IPS-15b (cell line): ENCODE results near the gene OR6B2.
"Not testable (repeated sequence)": the region's sequence is repeated elsewhere in the genome, so short reads cannot be mapped to it uniquely, and the experiment has no call there.

ENCODE experiments used
- H3K27me3 ChIP-seq: one replicate; pipeline ENCODE4 v1.6.1; 2013; ENCODE audit warnings: low read length; ENCODE audit not compliant: control insufficient read depth, insufficient read depth
- H3K36me3 ChIP-seq: one replicate; pipeline ENCODE4 v1.6.1; 2013; ENCODE audit warnings: low read length; ENCODE audit not compliant: control insufficient read depth, insufficient read depth
- H3K4me1 ChIP-seq: one replicate; pipeline ENCODE4 v1.6.1; 2013; ENCODE audit warnings: mild to moderate bottlenecking, low read length; ENCODE audit not compliant: control insufficient read depth, insufficient read depth
- H3K4me3 ChIP-seq: one replicate; pipeline ENCODE4 v1.5.1; 2013; ENCODE audit warnings: low read depth, low read length
- H3K9ac ChIP-seq: one replicate; pipeline ENCODE4 v1.6.1; 2013; ENCODE audit warnings: low read depth, mild to moderate bottlenecking, low read length
- H3K9me3 ChIP-seq: one replicate; pipeline ENCODE4 v1.6.1; 2013; ENCODE audit warnings: mild to moderate bottlenecking, low read length; ENCODE audit not compliant: control insufficient read depth, insufficient read depth

The OR6B2 gene

GRCh38 chr2:240053173-240054155 lies 23.2 kb upstream of the OR6B2 start, which contains the start of gene OR6B3:
TSS of gene OR6B3 (minus strand) at chr2:240053521.
- H3K4me3 ChIP-seq: no peak within 1 kb of the TSS
- no peak within 1 kb of the TSS for H3K9ac ChIP-seq
- no peaks in the 10 kb centered on the region for H3K36me3 ChIP-seq
- H3K9me3 ChIP-seq: no peaks in the 10 kb centered on the region
- peaks cover 6% of the 10 kb centered on the region for H3K27me3 ChIP-seq
- H3K4me1 ChIP-seq: no peaks in the 10 kb centered on the region

DNA sequence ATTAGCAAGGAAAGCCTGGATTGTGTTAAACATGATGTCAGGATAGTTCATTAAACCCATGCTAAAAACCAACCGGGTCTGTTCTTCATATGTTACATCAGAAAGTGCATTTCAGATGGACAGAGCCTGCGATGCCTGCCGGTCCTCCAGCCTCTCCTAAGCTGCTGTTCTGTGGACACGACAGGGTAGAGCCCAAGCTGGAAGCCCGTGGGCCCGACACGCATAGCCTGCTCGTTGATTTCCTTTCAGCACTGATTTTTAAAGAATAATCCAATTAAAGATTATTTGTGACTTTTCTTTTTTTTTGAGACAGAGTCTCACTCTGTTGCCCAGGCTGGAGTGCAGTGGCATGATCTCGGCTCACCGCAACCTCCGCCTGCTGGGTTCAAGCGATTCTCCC lies 22.3 kb upstream of the OR6B2 start:
- Histone ChIP-seq H3K4me3 (no peak overlapping the region), H3K4me1 (no peaks in the 10 kb centered on the region), H3K27me3 (peaks cover 6% of the 10 kb centered on the region), H3K9me3 (no peaks in the 10 kb centered on the region), H3K36me3 (no peaks in the 10 kb centered on the region), H3K9ac (no peak overlapping the region)

DNA sequence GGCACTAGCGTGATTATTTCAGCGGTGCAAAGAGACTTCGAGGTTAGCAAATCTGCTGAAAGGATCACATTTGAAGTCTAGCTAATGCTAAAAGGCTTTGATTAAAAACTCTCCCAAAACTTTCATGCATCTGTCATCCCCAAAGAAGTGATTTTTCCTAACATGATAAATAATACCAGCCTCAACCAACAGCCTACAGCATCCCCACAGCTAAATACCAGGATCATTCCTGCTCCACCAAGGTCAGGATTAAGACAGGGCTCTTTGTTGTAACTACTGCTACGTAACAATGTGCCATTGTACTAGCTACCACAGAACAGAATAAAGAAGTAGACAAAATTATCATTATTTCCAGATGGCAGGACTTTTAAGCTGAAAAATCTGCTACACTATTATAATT lies 21.5 kb upstream of the OR6B2 start:
- Histone ChIP-seq H3K27me3 (peaks cover 6% of the 10 kb centered on the region), H3K9me3 (no peaks in the 10 kb centered on the region), H3K4me3 (no peak overlapping the region), H3K9ac (no peak overlapping the region), H3K4me1 (no peaks in the 10 kb centered on the region), H3K36me3 (no peaks in the 10 kb centered on the region)

DNA sequence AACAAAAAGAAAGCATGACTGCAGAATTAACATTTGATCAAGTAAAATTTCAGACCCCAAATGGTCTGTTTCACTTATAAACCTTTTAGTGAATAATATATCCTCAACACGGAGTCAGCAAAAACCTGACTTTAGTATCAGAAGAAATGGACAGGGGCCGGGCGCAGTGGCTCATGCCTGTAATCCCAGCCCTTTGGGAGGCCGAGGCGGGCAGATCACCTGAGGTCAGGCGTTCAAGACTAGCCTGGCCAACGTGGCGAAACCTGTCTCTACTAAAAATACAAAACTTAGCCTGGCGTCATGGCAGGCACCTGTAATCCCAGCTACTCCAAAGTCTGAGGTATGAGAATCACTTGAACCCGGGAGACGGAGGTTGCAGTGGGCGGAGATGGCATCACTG lies 20.0 kb upstream of the OR6B2 start:
- peaks cover 4% of the 10 kb centered on the region for H3K27me3 ChIP-seq
- no peaks in the 10 kb centered on the region for H3K9me3 ChIP-seq
- no peak overlapping the region for H3K9ac ChIP-seq
- H3K4me1 ChIP-seq: no peaks in the 10 kb centered on the region
- no peak overlapping the region for H3K4me3 ChIP-seq
- H3K36me3 ChIP-seq: no peaks in the 10 kb centered on the region

GRCh38 chr2:240048237-240048636 lies 18.0 kb upstream of the OR6B2 start:
- no peaks in the 10 kb centered on the region for H3K36me3 ChIP-seq
- H3K4me3 ChIP-seq: no peak overlapping the region
- H3K9ac ChIP-seq: no peak overlapping the region
- H3K4me1 ChIP-seq: no peaks in the 10 kb centered on the region
- no peaks in the 10 kb centered on the region for H3K9me3 ChIP-seq
- no peaks in the 10 kb centered on the region for H3K27me3 ChIP-seq

DNA sequence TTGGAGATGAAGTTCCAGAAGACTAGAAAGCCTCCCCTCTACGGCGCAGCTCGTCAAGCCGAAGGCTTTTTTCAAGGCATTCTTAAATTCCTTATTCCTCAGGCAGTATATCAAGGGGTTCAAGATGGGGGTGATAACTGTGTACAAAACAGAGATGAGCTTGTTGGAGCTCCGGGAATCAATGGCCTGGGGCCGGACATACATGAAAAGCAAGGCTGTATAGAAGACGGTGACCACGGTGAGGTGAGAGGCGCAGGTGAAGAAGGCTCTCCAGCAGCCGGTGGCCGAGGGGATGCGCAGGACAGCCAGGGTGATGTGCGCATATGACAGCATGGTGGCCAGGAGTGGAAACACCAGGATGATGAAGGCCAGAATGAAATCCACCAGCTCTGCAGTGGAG lies 14.9 kb upstream of the OR6B2 start:
- Histone ChIP-seq H3K4me3 (no peak overlapping the region), H3K9ac (no peak overlapping the region), H3K4me1 (no peaks in the 10 kb centered on the region), H3K27me3 (no peaks in the 10 kb centered on the region), H3K9me3 (no peaks in the 10 kb centered on the region), H3K36me3 (no peaks in the 10 kb centered on the region)

GRCh38 chr2:240044096-240044495 lies 13.9 kb upstream of the OR6B2 start:
- H3K27me3 ChIP-seq, H3K4me3 ChIP-seq, H3K36me3 ChIP-seq, H3K4me1 ChIP-seq, H3K9me3 ChIP-seq, H3K9ac ChIP-seq: not testable (repeated sequence)

DNA sequence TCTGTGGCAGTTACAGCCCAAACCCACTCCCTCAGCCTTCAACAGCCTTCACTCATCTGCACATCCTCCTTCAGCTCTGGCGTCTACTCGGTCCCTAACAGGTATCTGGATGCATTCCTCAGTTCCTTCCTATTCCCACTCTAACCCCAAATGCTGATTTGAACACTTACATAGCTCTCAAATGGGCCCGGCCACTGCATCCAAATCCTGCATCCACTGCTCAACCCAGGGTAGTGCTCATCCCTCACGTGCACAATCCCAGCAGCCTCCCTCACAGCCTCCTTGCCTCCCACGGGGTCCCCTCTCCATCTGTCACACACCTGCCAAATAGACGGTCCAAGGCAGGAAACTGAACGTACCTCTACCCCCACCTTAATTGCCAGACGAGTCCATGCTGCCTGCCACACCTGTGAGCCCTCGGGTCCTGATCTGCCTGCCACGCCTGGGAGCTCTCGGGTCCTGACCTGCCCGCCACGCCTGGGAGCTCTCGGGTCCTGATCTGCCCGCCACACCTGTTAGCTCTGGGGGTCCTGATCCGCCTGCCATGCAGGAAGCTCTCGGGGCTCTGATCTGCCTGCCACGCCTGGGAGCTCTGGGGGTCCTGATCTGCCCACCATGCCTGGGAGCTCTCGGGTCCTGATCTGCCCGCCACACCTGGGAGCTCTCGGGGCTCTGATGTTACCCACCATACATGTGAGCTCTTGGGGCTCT lies 13.2 kb upstream of the OR6B2 start:
- Histone ChIP-seq H3K4me1 (no peaks in the 10 kb centered on the region), H3K9me3 (no peaks in the 10 kb centered on the region), H3K27me3 (peaks cover 4% of the 10 kb centered on the region), H3K36me3 (no peaks in the 10 kb centered on the region), H3K9ac (no peak overlapping the region), H3K4me3 (no peak overlapping the region)

GRCh38 chr2:240042740-240043139 lies 12.5 kb upstream of the OR6B2 start:
- no peaks in the 10 kb centered on the region for H3K36me3 ChIP-seq
- no peak overlapping the region for H3K4me3 ChIP-seq
- H3K27me3 ChIP-seq: peaks cover 4% of the 10 kb centered on the region
- H3K4me1 ChIP-seq: no peaks in the 10 kb centered on the region
- H3K9me3 ChIP-seq: no peaks in the 10 kb centered on the region
- H3K9ac ChIP-seq: no peak overlapping the region

GRCh38 chr2:240041363-240041762 lies 11.1 kb upstream of the OR6B2 start:
- H3K36me3 ChIP-seq: no peaks in the 10 kb centered on the region
- peaks cover 4% of the 10 kb centered on the region for H3K27me3 ChIP-seq
- H3K4me3 ChIP-seq: no peak overlapping the region
- H3K4me1 ChIP-seq: no peaks in the 10 kb centered on the region
- H3K9ac ChIP-seq: no peak overlapping the region
- H3K9me3 ChIP-seq: no peaks in the 10 kb centered on the region

DNA sequence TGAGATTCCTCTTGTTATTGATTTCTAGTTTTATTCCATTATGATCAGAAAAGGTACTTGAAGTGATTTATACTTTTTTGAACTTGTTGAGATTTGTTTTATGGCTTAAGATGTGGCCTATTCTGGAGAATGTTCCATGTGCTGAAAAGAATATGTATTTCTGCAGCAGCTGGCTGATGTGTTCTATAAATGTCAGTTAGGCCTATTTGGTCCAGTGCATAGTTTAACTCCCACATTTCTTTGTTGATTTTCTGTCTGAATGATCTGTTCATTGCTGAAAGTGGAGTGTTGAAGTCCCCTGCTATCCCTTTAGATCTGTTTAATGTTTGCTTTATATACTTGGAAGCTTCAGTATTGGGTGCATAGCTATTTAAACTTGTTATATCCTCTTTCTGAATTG lies 7.1 kb upstream of the OR6B2 start:
- Histone ChIP-seq H3K9ac (no peak overlapping the region), H3K36me3 (no peaks in the 10 kb centered on the region), H3K4me3 (no peak overlapping the region), H3K27me3 (peaks cover 9% of the 10 kb centered on the region), H3K9me3 (no peaks in the 10 kb centered on the region), H3K4me1 (no peaks in the 10 kb centered on the region)

DNA sequence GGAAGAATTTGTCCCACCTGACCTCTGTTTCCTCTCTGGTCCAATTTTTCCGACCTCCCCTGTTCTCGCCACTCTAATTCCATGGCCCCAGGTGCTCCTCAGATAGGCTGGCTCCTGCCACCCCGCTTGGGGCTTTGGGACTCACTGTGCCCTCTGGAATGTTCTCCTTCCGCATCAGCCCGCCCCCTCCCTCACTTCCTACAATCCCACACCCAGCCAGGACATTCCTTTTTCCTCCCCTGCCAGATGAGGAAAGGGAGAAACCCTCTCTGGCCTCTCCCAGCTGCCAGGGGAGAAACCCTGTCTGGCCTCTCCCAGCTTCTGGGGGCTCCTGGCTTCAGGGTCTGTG lies 3.1 kb upstream of the OR6B2 start:
- Histone ChIP-seq H3K4me1 (no peaks in the 10 kb centered on the region), H3K36me3 (no peaks in the 10 kb centered on the region), H3K27me3 (peaks cover 5% of the 10 kb centered on the region), H3K9ac (no peak overlapping the region), H3K4me3 (no peak overlapping the region), H3K9me3 (no peaks in the 10 kb centered on the region)
